ENCODE results near the gene GMDS.
A peak's percentile ranks its signal among the peaks of the same experiment; 100 is the strongest.

The GMDS gene

GRCh38 chr6:1837826-1838225 is 407.6 kb downstream of the GMDS start:
- CTCF ChIA-PET = no interaction called here

DNA sequence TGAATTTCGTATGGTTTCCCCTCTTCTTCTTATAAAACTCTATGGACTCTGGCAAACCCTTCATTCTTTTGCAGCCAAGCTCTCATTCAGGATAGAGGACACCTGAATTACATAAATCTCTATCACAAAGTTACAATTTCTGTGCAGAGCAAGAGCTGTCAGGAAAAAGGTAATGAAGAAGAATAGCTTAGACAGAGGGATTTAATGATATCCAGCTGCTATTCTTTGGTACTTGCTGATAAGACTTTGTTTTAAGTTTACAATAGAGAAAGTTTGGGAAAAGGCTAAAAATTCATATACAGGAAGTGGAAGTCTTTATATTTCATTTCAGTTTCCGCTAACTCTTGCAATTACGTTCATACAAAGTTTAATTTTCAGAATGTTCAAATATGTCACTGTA is 408.7 kb downstream of the GMDS start:
- Histone ChIP-seq H3K9me3 (ENCODE audit: control extremely low read depth in 1 of 5, control insufficient read depth in 4 of 5, insufficient read depth in 2 of 5, low read depth in 1 of 5, low read length in 4 of 5) (no peaks in the 10 kb centered on the region), H3K4me1 (ENCODE audit: control extremely low read depth in 1 of 4, control insufficient read depth in 4 of 4, insufficient read depth in 4 of 4, low read length in 3 of 4) (peaks cover 0 to 12% (median 6%) of the 10 kb centered on the region in 4 experiments), H3K27ac (ENCODE audit: insufficient read depth in 1 of 2, low read depth in 1 of 2, low read length in 2 of 2, poor library complexity in 1 of 2, severe bottlenecking in 2 of 2) (no peak overlapping the region), H3K4me3 (ENCODE audit: control insufficient read depth in 1 of 7, extremely low read depth in 1 of 7, insufficient read depth in 4 of 7, low read depth in 2 of 7, low read length in 6 of 7) (no peak overlapping the region), H3K36me3 (ENCODE audit: control insufficient read depth in 4 of 4, insufficient read depth in 4 of 4, low read length in 3 of 4) (peaks cover 0 to 2% (median 0%) of the 10 kb centered on the region in 4 experiments), H3K27me3 (replicated peaks in 2 of 5; ENCODE audit: control insufficient read depth in 4 of 5, insufficient read depth in 5 of 5, low read length in 4 of 5) (no peaks in the 10 kb centered on the region)
- no peak for DNase-seq
- WGBS (ENCODE audit: insufficient coverage) = no CpG with 5 or more reads among the region's 3 CpGs
- ChIA-PET POLR2A (no interaction called here), CTCF (no interaction called here)

More at GRCh38 chr6:1837826-1838225, 407.6 kb downstream of the GMDS start:
- no CpG with 5 or more reads among the region's 2 CpGs for WGBS (ENCODE audit: insufficient coverage)
- H3K4me1 ChIP-seq (ENCODE audit: control extremely low read depth in 1 of 4, control insufficient read depth in 4 of 4, insufficient read depth in 4 of 4, low read length in 3 of 4) = peaks cover 0 to 4% (median 2%) of the 10 kb centered on the region in 4 experiments
- H3K36me3 ChIP-seq (ENCODE audit: control insufficient read depth in 4 of 4, insufficient read depth in 4 of 4, low read length in 3 of 4) = peaks cover 0 to 2% (median 0%) of the 10 kb centered on the region in 4 experiments
- no peak for DNase-seq
- H3K4me3 ChIP-seq (ENCODE audit: control insufficient read depth in 1 of 7, extremely low read depth in 1 of 7, insufficient read depth in 4 of 7, low read depth in 2 of 7, low read length in 6 of 7) = no peak overlapping the region
- no peaks in the 10 kb centered on the region for H3K9me3 ChIP-seq (ENCODE audit: control extremely low read depth in 1 of 5, control insufficient read depth in 4 of 5, insufficient read depth in 2 of 5, low read depth in 1 of 5, low read length in 4 of 5)
- no peak overlapping the region for H3K27ac ChIP-seq (ENCODE audit: insufficient read depth in 1 of 2, low read depth in 1 of 2, low read length in 2 of 2, poor library complexity in 1 of 2, severe bottlenecking in 2 of 2)
- POLR2A ChIA-PET = no interaction called here
- no peaks in the 10 kb centered on the region for H3K27me3 ChIP-seq (replicated peaks in 2 of 5; ENCODE audit: control insufficient read depth in 4 of 5, insufficient read depth in 5 of 5, low read length in 4 of 5)

DNA sequence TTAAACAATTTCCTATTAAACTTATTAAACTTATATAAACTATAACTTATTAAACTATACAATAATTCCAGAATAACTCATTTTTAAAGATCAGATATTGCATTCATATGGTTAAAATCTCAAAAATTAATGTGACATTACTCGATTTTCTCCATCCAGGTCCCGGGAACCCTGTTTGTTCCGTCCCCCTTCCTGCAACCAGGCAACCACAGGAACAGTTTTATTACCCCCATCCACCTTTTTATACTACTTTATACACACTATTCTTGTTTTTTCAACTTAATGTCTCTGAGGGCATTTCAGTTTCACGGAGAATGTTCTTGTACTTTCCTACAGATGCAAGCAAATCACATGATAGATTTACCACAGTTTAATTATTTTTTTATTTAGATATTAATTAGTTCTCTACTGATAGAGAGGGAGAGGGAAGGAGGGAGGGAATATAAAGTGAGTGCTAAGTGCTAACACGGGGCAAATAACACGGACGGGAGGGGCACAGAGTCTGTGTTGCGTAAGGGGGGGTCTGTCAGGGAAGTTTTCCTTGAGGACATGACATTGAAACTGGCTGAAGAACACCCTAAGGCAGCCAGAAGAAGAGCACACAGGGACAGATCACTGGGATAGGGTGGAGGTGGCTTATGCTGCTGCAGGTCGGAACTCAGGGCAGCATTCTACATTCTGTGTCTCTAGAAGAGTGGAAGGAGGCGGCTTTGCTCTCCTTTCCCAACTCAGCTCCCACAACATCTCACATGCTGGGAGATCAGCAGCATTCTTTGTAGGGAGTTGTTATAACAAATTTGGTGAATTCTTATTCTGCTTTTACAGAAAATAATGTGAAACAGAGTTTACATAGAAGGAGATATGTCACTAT is 410.5 kb downstream of the GMDS start:
- CTCF ChIA-PET = no interaction called here
- Histone ChIP-seq H3K4me1 (ENCODE audit: control extremely low read depth in 1 of 4, control insufficient read depth in 4 of 4, insufficient read depth in 4 of 4, low read length in 3 of 4) (peaks cover 0 to 12% (median 6%) of the 10 kb centered on the region in 4 experiments), H3K27ac (ENCODE audit: insufficient read depth in 1 of 2, low read depth in 1 of 2, low read length in 2 of 2, poor library complexity in 1 of 2, severe bottlenecking in 2 of 2) (no peak overlapping the region), H3K36me3 (ENCODE audit: control insufficient read depth in 4 of 4, insufficient read depth in 4 of 4, low read length in 3 of 4) (no peaks in the 10 kb centered on the region), H3K27me3 (replicated peaks in 2 of 5; ENCODE audit: control insufficient read depth in 4 of 5, insufficient read depth in 5 of 5, low read length in 4 of 5) (no peaks in the 10 kb centered on the region), H3K4me3 (ENCODE audit: control insufficient read depth in 1 of 7, extremely low read depth in 1 of 7, insufficient read depth in 4 of 7, low read depth in 2 of 7, low read length in 6 of 7) (no peak overlapping the region), H3K9me3 (ENCODE audit: control extremely low read depth in 1 of 5, control insufficient read depth in 4 of 5, insufficient read depth in 2 of 5, low read depth in 1 of 5, low read length in 4 of 5) (peaks cover 0 to 2% (median 0%) of the 10 kb centered on the region in 5 experiments)
- WGBS (ENCODE audit: insufficient coverage) = 90% methylated on average over 8 of the region's 10 CpGs
- DNase-seq = no peak
- POLR2A ChIA-PET = no interaction called here

DNA sequence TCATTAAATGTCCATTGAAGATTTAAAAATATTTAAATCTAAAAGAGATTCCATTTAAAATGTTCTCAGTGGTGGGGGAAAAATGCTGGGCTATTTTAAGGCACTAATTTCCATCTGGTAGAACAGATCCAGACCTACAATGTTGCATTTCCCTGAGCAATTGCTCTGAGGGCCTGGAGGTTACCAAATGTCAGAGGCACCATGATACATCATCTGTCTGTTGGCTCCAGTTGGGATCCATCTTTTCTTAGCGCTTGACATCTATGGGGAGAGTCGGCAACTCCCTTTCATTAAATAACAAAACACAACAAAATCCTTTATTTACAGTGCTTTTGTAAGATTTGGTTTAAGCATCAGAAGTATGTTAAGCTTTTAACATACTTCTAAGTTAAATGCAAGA is 411.2 kb downstream of the GMDS start:
- Histone ChIP-seq H3K4me1 (ENCODE audit: control extremely low read depth in 1 of 4, control insufficient read depth in 4 of 4, insufficient read depth in 4 of 4, low read length in 3 of 4) (peaks cover 0 to 12% (median 6%) of the 10 kb centered on the region in 4 experiments), H3K27ac (ENCODE audit: insufficient read depth in 1 of 2, low read depth in 1 of 2, low read length in 2 of 2, poor library complexity in 1 of 2, severe bottlenecking in 2 of 2) (no peak overlapping the region), H3K9me3 (ENCODE audit: control extremely low read depth in 1 of 5, control insufficient read depth in 4 of 5, insufficient read depth in 2 of 5, low read depth in 1 of 5, low read length in 4 of 5) (peaks cover 2 to 9% (median 3%) of the 10 kb centered on the region in 5 experiments), H3K4me3 (ENCODE audit: control insufficient read depth in 1 of 7, extremely low read depth in 1 of 7, insufficient read depth in 4 of 7, low read depth in 2 of 7, low read length in 6 of 7) (no peak overlapping the region), H3K36me3 (ENCODE audit: control insufficient read depth in 4 of 4, insufficient read depth in 4 of 4, low read length in 3 of 4) (peaks cover 0 to 3% (median 0%) of the 10 kb centered on the region in 4 experiments), H3K27me3 (replicated peaks in 2 of 5; ENCODE audit: control insufficient read depth in 4 of 5, insufficient read depth in 5 of 5, low read length in 4 of 5) (no peaks in the 10 kb centered on the region)
- no CpG with 5 or more reads among the region's 2 CpGs for WGBS (ENCODE audit: insufficient coverage)
- POLR2A ChIA-PET = no interaction called here
- CTCF ChIA-PET = interaction anchor here (0.8 kb wide), 1 partner anchor 9 kb away, joined by 4 read pairs; no protein-coding TSS in a partner anchor
- DNase-seq = no peak

GRCh38 chr6:1832844-1833787 is 412.3 kb downstream of the GMDS start:
- Histone ChIP-seq H3K27me3 (replicated peaks in 2 of 5; ENCODE audit: control insufficient read depth in 4 of 5, insufficient read depth in 5 of 5, low read length in 4 of 5) (no peaks in the 10 kb centered on the region), H3K36me3 (ENCODE audit: control insufficient read depth in 4 of 4, insufficient read depth in 4 of 4, low read length in 3 of 4) (peaks cover 0 to 3% (median 0%) of the 10 kb centered on the region in 4 experiments), H3K4me1 (ENCODE audit: control extremely low read depth in 1 of 4, control insufficient read depth in 4 of 4, insufficient read depth in 4 of 4, low read length in 3 of 4) (peaks cover 0 to 12% (median 6%) of the 10 kb centered on the region in 4 experiments), H3K27ac (ENCODE audit: insufficient read depth in 1 of 2, low read depth in 1 of 2, low read length in 2 of 2, poor library complexity in 1 of 2, severe bottlenecking in 2 of 2) (no peak overlapping the region), H3K9me3 (ENCODE audit: control extremely low read depth in 1 of 5, control insufficient read depth in 4 of 5, insufficient read depth in 2 of 5, low read depth in 1 of 5, low read length in 4 of 5) (peaks cover 2 to 20% (median 6%) of the 10 kb centered on the region in 5 experiments), H3K4me3 (ENCODE audit: control insufficient read depth in 1 of 7, extremely low read depth in 1 of 7, insufficient read depth in 4 of 7, low read depth in 2 of 7, low read length in 6 of 7) (peak overlapping the region in 3 of 7 experiments; percentile 8 to 37 (median 12))
- peak in 2 of 3 donors; percentile 43 to 58 for DNase-seq
- POLR2A ChIA-PET = no interaction called here
- 34% methylated on average over 7 of the region's 16 CpGs for WGBS (ENCODE audit: insufficient coverage)
- CTCF ChIA-PET = interaction anchor here (0.8 kb wide), 1 partner anchor 10 kb away, joined by 4 read pairs; no protein-coding TSS in a partner anchor

GRCh38 chr6:1832358-1832757 is 413.0 kb downstream of the GMDS start:
- WGBS (ENCODE audit: insufficient coverage) = 83% methylated on average over 2 of the region's 3 CpGs
- peak overlapping the region in 2 of 7 experiments; percentile 12 to 37 for H3K4me3 ChIP-seq (ENCODE audit: control insufficient read depth in 1 of 7, extremely low read depth in 1 of 7, insufficient read depth in 4 of 7, low read depth in 2 of 7, low read length in 6 of 7)
- ChIA-PET CTCF (no interaction called here), POLR2A (no interaction called here)
- H3K36me3 ChIP-seq (ENCODE audit: control insufficient read depth in 4 of 4, insufficient read depth in 4 of 4, low read length in 3 of 4) = peaks cover 0 to 3% (median 0%) of the 10 kb centered on the region in 4 experiments
- peaks cover 0 to 12% (median 6%) of the 10 kb centered on the region in 4 experiments for H3K4me1 ChIP-seq (ENCODE audit: control extremely low read depth in 1 of 4, control insufficient read depth in 4 of 4, insufficient read depth in 4 of 4, low read length in 3 of 4)
- no peak for DNase-seq
- H3K9me3 ChIP-seq (ENCODE audit: control extremely low read depth in 1 of 5, control insufficient read depth in 4 of 5, insufficient read depth in 2 of 5, low read depth in 1 of 5, low read length in 4 of 5) = peaks cover 2 to 27% (median 9%) of the 10 kb centered on the region in 5 experiments
- H3K27me3 ChIP-seq (replicated peaks in 2 of 5; ENCODE audit: control insufficient read depth in 4 of 5, insufficient read depth in 5 of 5, low read length in 4 of 5) = no peaks in the 10 kb centered on the region
- no peak overlapping the region for H3K27ac ChIP-seq (ENCODE audit: insufficient read depth in 1 of 2, low read depth in 1 of 2, low read length in 2 of 2, poor library complexity in 1 of 2, severe bottlenecking in 2 of 2)

Measured in common myeloid progenitor, CD34-positive (primary cell).